ENCODE measurements around the gene UNC5C.

GRCh38 chr4:95272036-95272435 lies 276.7 kb downstream of the UNC5C start:
- TF ChIP-seq FOXM1 (IDR thresholded peaks at IDR 0.05; ENCODE audit: low read depth, low read length) (no peak), EZH2 (IDR thresholded peaks at IDR 0.05; ENCODE audit: borderline replicate concordance, control insufficient read depth, low read depth, low read length) (no peak), EP300 (IDR thresholded peaks at IDR 0.05; ENCODE audit: borderline replicate concordance in 1 of 2, control insufficient read depth in 1 of 2, low read depth in 2 of 2, low read length in 2 of 2) (no peak), CTCF (IDR thresholded peaks at IDR 0.05 in 2 of 3, conservative IDR thresholded peaks at IDR 0.05 in 1 of 3; ENCODE audit: control insufficient read depth in 2 of 3, extremely low read depth in 1 of 3, insufficient read depth in 1 of 3, low read depth in 3 of 3, low read length in 3 of 3) (no peak), REST (IDR thresholded peaks at IDR 0.05; ENCODE audit: low read depth, low read length) (no peak), ATF7 (IDR thresholded peaks at IDR 0.05; ENCODE audit: low read depth) (no peak), RAD21 (IDR thresholded peaks at IDR 0.05; ENCODE audit: insufficient read depth, low read depth, low read length) (no peak), SRF (IDR thresholded peaks at IDR 0.05; ENCODE audit: low read depth in 2 of 2, low read length in 2 of 2) (no peak), NFYA (IDR thresholded peaks at IDR 0.05; ENCODE audit: borderline replicate concordance, low read depth, low read length) (no peak), SMAD1 (IDR thresholded peaks at IDR 0.05; ENCODE audit: low read depth, partially characterized antibody) (no peak), BHLHE40 (IDR thresholded peaks at IDR 0.05; ENCODE audit: borderline replicate concordance in 1 of 2, low read depth in 2 of 2, low read length in 1 of 2) (no peak), POLR2A (IDR thresholded peaks at IDR 0.05; ENCODE audit: low read depth, low read length) (no peak)
- TF ChIP-seq, protein P1, sequence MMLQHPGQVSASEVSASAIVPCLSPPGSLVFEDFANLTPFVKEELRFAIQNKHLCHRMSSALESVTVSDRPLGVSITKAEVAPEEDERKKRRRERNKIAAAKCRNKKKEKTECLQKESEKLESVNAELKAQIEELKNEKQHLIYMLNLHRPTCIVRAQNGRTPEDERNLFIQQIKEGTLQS (IDR thresholded peaks at IDR 0.05; ENCODE audit: borderline replicate concordance, extremely low read depth, low read depth, low read length) = no peak

All from GM12878 (cell line).